GM12878 (cell line): ENCODE data around the gene CEP83. TPM values are rescaled to one million over a fixed set of nuclear protein-coding genes. Genes with fewer than 3 reads are reported as not detected.

Source experiments
- ATAC-seq: fragments of 200-7000 bp; cut with Tn5 transposase; 3 replicates; pipeline ENCODE4 v1.9.1; 2020; ENCODE audit warnings: mild to moderate bottlenecking, moderate library complexity
- BruUV-seq: library from RNA; stranded (reverse); fragments of 400-500 nt; replicated peaks from 2 replicates; lab custom pipeline; 2021; lab: Mats Ljungman, UMichigan
- CTCF ChIA-PET: fragments of 300-600 bp; sonication (Branson Sonifier 250); formaldehyde crosslinking; extraction: SDS; loops from one replicate; lab custom pipeline; 2021; ENCODE audit warnings: inconsistent platforms; lab: Yijun Ruan, JAX
- POLR2A ChIA-PET: fragments of 350-600 bp; formaldehyde crosslinking; extraction: SDS; loops from one replicate; lab custom pipeline; 2021; ENCODE audit warnings: inconsistent platforms; lab: Charles Lee
- RAD21 ChIA-PET: fragments of 300-600 bp; sonication (Branson Sonifier 250); formaldehyde crosslinking; loops from one replicate; lab custom pipeline; 2023; ENCODE audit warnings: antibody characterized with exemption; ENCODE audit not compliant: unreplicated experiment; lab: Charles Lee
- SMC1A ChIA-PET: fragments of 300-600 bp; sonication (Branson Sonifier 250); formaldehyde crosslinking; loops from one replicate; lab custom pipeline; 2023; ENCODE audit not compliant: unreplicated experiment, uncharacterized antibody; lab: Charles Lee
- DNase-seq: peaks from one replicate; pipeline ENCODE4 v3.0.0-alpha.2; 2011; ENCODE audit warnings: low read depth, low spot score
- FAIRE-seq: peaks from 3 replicates; lab custom pipeline; 2011; peaks lifted over from hg19 to GRCh38; lab: Jason Lieb, UNC
- H2AFZ ChIP-seq: 2 replicates; pipeline ENCODE4 v1.6.0; 2011; ENCODE audit warnings: low read depth, low read length, control low read depth; ENCODE audit not compliant: control insufficient read depth
- H3K27ac ChIP-seq: 2 replicates; pipeline ENCODE4 v1.5.1; 2011; ENCODE audit warnings: control low read depth; ENCODE audit not compliant: control insufficient read depth, insufficient read depth
- H3K27me3 ChIP-seq, 2 experiments: replicated peaks in 1 of 2; 2 replicates each; pipeline versions ENCODE4 v1.6.0 to v1.6.1; 2011; ENCODE audit warnings: low read length in 1 of 2; ENCODE audit not compliant: control insufficient read depth in 2 of 2, insufficient read depth in 2 of 2
- H3K36me3 ChIP-seq, 2 experiments: 2 replicates each; pipeline ENCODE4 v1.5.1; 2011; ENCODE audit warnings: low read length in 1 of 2; ENCODE audit not compliant: control insufficient read depth in 2 of 2, insufficient read depth in 2 of 2
- H3K4me1 ChIP-seq: 2 replicates; pipeline ENCODE4 v1.6.1; 2011; ENCODE audit warnings: mild to moderate bottlenecking, low read length, moderate library complexity, mixed read lengths; ENCODE audit not compliant: control insufficient read depth, insufficient read depth
- H3K4me2 ChIP-seq: 2 replicates; pipeline ENCODE4 v1.6.0; 2011; ENCODE audit warnings: control low read depth; ENCODE audit not compliant: control insufficient read depth, insufficient read depth
- H3K4me3 ChIP-seq: fragments of 200-600 bp; sonication (generic); 2 replicates; pipeline ENCODE4 v1.5.1; 2016
- H3K79me2 ChIP-seq: 2 replicates; pipeline ENCODE4 v1.6.0; 2011; ENCODE audit warnings: low read length; ENCODE audit not compliant: control insufficient read depth, insufficient read depth
- H3K9ac ChIP-seq: 2 replicates; pipeline ENCODE4 v1.8.0; 2011; ENCODE audit warnings: low read length, control low read depth, mixed read lengths; ENCODE audit not compliant: control insufficient read depth, insufficient read depth
- H3K9me3 ChIP-seq: replicated peaks from 3 replicates; pipeline ENCODE4 v1.5.1; 2011; ENCODE audit warnings: mild to moderate bottlenecking, low read length; ENCODE audit not compliant: control insufficient read depth, insufficient read depth
- H4K20me1 ChIP-seq: 2 replicates; pipeline ENCODE4 v1.6.0; 2011; ENCODE audit not compliant: control insufficient read depth, insufficient read depth
- BCL3 ChIP-seq: IDR thresholded peaks from 2 replicates; pipeline ENCODE4 v1.6.1; 2011; ENCODE audit warnings: borderline replicate concordance, low read depth, mild to moderate bottlenecking, moderate library complexity, low read length; ENCODE audit not compliant: insufficient read depth, poor library complexity, severe bottlenecking
- CEBPB ChIP-seq, 2 experiments: fragments of 150-350 bp in 1 of 2; IDR thresholded peaks; 2 replicates each; pipeline ENCODE4 v1.6.1; 2012 to 2014; ENCODE audit warnings: low read depth in 2 of 2, low read length in 2 of 2, borderline replicate concordance in 1 of 2, inconsistent platforms in 1 of 2
- CHD4 ChIP-seq: fragments of 200-600 bp; sonication (generic); IDR thresholded peaks from 2 replicates; pipeline ENCODE4 v1.6.1; 2016; ENCODE audit warnings: mild to moderate bottlenecking
- EP300 ChIP-seq, 2 experiments: fragments of 150-350 bp in 1 of 2; IDR thresholded peaks; 2 replicates each; pipeline ENCODE4 v1.6.1; 2011 to 2012; ENCODE audit warnings: low read depth in 2 of 2, low read length in 2 of 2, borderline replicate concordance in 1 of 2, improper control_type of control experiment in 1 of 2, inconsistent platforms in 1 of 2; ENCODE audit not compliant: control insufficient read depth in 1 of 2
- HCFC1 ChIP-seq: fragments of 150-350 bp; IDR thresholded peaks from 2 replicates; pipeline ENCODE4 v1.6.1; 2014; ENCODE audit warnings: low read length
- KDM1A ChIP-seq: fragments of 200-600 bp; sonication (generic); IDR thresholded peaks from 2 replicates; pipeline ENCODE4 v1.6.1; 2016; ENCODE audit warnings: borderline replicate concordance
- SMC3 ChIP-seq: IDR thresholded peaks from 2 replicates; pipeline ENCODE4 v1.6.1; 2011; ENCODE audit warnings: low read length, improper control_type of control experiment, borderline replicate concordance
- SUPT20H ChIP-seq: IDR thresholded peaks from 2 replicates; pipeline ENCODE4 v1.6.1; 2011; ENCODE audit warnings: low read depth, mild to moderate bottlenecking, low read length, moderate library complexity, borderline replicate concordance; ENCODE audit not compliant: control insufficient read depth
- WGBS: methylation state at CpG from one replicate; pipeline ENCODE4 v1.1.6; 2016; ENCODE audit warnings: low lambda C conversion rate; ENCODE audit not compliant: insufficient replicate concordance, insufficient coverage; ENCODE audit errors: missing lambda C conversion rate; 5-methylcytosine and 5-hydroxymethylcytosine counted together
- in situ Hi-C: fragments of 300-500 bp; cut with MboI; formaldehyde crosslinking; loops from 9 replicates; pipeline ENCODE4 v1.14.3; 2018; ENCODE audit warnings: mixed read lengths
- intact Hi-C: fragments of 100-400 bp; cut with micrococcal nuclease; formaldehyde crosslinking; loops from one replicate; pipeline ENCODE4 v1.14.2; 2022; ENCODE audit not compliant: unreplicated experiment
- polyA plus RNA-seq, 11 experiments: library from polyadenylated mRNA; depleted of rRNA in 4 of 11; unstranded in 6 of 11; stranded (reverse) in 5 of 11; fragments of >200 nt; fragmentation: Nextera tagmentation in 4 of 11; fragmentation: Illumina TruSeq in 1 of 11; extraction: Ambion mirVana in 4 of 11; extraction: Trizol in 1 of 11; gene quantifications; 1 replicate in 1 of 11; 2 replicates in 10 of 11; pipeline versions ENCODE4 v1.2.1 to v1.2.3, GENCODE V29; 2011 to 2016; ENCODE audit warnings: inconsistent platforms in 2 of 11, missing spikeins in 2 of 11, low read depth in 1 of 11
- total RNA-seq, 4 experiments: library from RNA; depleted of rRNA in 3 of 4; stranded (reverse); fragments of >200 nt in 3 of 4; fragmentation: Illumina TruSeq in 1 of 4; extraction: Trizol in 1 of 4; gene quantifications; 2 replicates each; pipeline versions ENCODE4 v1.2.1 to v1.2.3, GENCODE V29; 2013 to 2021
- TF ChIP-seq, protein P1 (sequence below): fragments of 450-650 bp; IDR thresholded peaks from 2 replicates; pipeline ENCODE4 v1.6.1; 2018; ENCODE audit warnings: borderline replicate concordance, mild to moderate bottlenecking; ENCODE audit not compliant: partially characterized antibody
- TF ChIP-seq, protein P2 (sequence below): fragments of 150-350 bp; IDR thresholded peaks from 2 replicates; pipeline ENCODE4 v1.6.1; 2016; ENCODE audit warnings: low read depth, low read length

The CEP83 gene
- total and polyA plus RNA-seq, 10 of the 15 experiments (the other 5 are each of a cell fraction or from before 2014, with no cell fraction given), result 4.3 to 39.0 (median 22.5) TPM

DNA sequence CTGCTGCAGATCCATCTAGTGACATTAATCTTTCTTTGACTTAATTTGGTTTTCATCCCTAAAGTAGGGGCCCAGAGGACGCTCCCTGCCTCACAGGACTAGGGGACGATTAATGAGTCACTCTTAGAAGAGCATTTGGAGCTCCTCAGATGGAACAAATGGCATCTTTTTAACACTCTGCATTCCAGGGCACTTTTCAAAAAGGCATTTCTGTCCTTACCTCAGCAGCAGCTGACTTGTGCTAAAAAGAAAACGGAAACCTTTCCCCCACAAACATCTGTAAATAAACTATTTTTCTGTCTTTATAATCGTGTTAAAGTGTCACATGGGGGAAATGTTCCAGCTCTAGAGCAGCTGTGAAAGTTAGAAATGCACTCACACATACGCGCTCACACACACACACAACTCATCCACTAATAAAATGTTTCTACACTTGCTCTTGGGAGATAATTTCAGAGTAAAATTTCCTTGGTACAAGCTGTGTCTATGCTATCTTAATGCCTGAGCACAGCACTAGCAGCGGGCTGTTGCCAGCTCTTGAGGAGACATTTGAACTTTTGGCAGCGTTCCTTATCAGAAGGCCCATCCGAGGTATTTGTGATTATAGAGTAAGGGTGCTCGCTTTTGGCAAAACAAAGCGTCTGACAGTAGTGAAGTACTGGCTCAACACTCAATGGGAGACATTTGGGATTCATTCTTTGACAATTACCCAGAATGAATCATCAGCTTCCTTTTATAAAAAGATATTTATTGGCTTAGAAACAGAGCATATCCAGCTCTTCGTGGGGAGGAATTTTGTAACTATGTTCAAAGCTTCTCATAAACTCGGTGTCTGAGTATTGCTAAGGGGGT, 170.0 kb downstream of the CEP83 start:
- DNase-seq (no peak), ATAC-seq (no peak), FAIRE-seq (no peak)
- Histone ChIP-seq H3K4me2 (no peak overlapping the region), H3K9me3 (no peaks in the 10 kb centered on the region), H3K9ac (no peak overlapping the region), H2AFZ (no peak overlapping the region), H3K79me2 (no peaks in the 10 kb centered on the region), H3K36me3 (peaks cover 2 to 18% of the 10 kb centered on the region in 2 experiments; a peak in 3 of 4 replicates), H3K4me3 (no peak overlapping the region), H3K27me3 (no peaks in the 10 kb centered on the region), H3K4me1 (no peaks in the 10 kb centered on the region), H4K20me1 (no peaks in the 10 kb centered on the region), H3K27ac (no peak overlapping the region)
- 79% methylated on average over 13 of the region's 13 CpGs for WGBS
- POLR2A ChIA-PET, result interaction anchor here (1.0 kb wide), 1 partner anchor 14 kb away, joined by 4 read pairs; no protein-coding TSS in a partner anchor
- no TSS peak for BruUV-seq
- SMC1A ChIA-PET, result interaction anchor here (0.5 to 2.2 kb wide), 13 partner anchors 10 to 165 kb away, joined by 3 to 11 read pairs (median 4); no protein-coding TSS in a partner anchor
- CTCF ChIA-PET, result interaction anchor here (0.6 to 1.6 kb wide), 5 partner anchors 9 to 117 kb away, joined by 3 to 6 read pairs (median 3); no protein-coding TSS in a partner anchor
- intact Hi-C loops (no loop called here), in situ Hi-C loops (no loop called here)
- RAD21 ChIA-PET, result interaction anchor here (0.8 to 0.9 kb wide), 2 partner anchors 19 to 27 kb away, joined by 3 to 4 read pairs; no protein-coding TSS in a partner anchor
- TF ChIP-seq CHD4 (no peak), BCL3 (no peak), SUPT20H (no peak), EP300 (IDR thresholded peaks at IDR 0.05; ENCODE audit: borderline replicate concordance in 1 of 2, control insufficient read depth in 1 of 2, low read depth in 2 of 2, low read length in 2 of 2) (no peak), HCFC1 (no peak), CEBPB (IDR thresholded peaks at IDR 0.05; ENCODE audit: borderline replicate concordance in 1 of 2, low read depth in 2 of 2, low read length in 2 of 2) (no peak), SMC3 (no peak), KDM1A (no peak)
- TF ChIP-seq, protein P1, sequence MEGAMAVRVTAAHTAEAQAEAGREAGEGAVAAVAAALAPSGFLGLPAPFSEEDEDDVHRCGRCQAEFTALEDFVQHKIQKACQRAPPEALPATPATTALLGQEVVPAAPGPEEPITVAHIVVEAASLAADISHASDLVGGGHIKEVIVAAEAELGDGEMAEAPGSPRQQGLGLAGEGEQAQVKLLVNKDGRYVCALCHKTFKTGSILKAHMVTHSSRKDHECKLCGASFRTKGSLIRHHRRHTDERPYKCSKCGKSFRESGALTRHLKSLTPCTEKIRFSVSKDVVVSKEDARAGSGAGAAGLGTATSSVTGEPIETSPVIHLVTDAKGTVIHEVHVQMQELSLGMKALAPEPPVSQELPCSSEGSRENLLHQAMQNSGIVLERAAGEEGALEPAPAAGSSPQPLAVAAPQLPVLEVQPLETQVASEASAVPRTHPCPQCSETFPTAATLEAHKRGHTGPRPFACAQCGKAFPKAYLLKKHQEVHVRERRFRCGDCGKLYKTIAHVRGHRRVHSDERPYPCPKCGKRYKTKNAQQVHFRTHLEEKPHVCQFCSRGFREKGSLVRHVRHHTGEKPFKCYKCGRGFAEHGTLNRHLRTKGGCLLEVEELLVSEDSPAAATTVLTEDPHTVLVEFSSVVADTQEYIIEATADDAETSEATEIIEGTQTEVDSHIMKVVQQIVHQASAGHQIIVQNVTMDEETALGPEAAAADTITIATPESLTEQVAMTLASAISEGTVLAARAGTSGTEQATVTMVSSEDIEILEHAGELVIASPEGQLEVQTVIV, result no peak
- TF ChIP-seq, protein P2, sequence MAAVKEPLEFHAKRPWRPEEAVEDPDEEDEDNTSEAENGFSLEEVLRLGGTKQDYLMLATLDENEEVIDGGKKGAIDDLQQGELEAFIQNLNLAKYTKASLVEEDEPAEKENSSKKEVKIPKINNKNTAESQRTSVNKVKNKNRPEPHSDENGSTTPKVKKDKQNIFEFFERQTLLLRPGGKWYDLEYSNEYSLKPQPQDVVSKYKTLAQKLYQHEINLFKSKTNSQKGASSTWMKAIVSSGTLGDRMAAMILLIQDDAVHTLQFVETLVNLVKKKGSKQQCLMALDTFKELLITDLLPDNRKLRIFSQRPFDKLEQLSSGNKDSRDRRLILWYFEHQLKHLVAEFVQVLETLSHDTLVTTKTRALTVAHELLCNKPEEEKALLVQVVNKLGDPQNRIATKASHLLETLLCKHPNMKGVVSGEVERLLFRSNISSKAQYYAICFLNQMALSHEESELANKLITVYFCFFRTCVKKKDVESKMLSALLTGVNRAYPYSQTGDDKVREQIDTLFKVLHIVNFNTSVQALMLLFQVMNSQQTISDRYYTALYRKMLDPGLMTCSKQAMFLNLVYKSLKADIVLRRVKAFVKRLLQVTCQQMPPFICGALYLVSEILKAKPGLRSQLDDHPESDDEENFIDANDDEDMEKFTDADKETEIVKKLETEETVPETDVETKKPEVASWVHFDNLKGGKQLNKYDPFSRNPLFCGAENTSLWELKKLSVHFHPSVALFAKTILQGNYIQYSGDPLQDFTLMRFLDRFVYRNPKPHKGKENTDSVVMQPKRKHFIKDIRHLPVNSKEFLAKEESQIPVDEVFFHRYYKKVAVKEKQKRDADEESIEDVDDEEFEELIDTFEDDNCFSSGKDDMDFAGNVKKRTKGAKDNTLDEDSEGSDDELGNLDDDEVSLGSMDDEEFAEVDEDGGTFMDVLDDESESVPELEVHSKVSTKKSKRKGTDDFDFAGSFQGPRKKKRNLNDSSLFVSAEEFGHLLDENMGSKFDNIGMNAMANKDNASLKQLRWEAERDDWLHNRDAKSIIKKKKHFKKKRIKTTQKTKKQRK, result no peak
